ENCODE results near the gene FBXO42.
"Not testable (repeated sequence)": the region's sequence is repeated elsewhere in the genome, so short reads cannot be mapped to it uniquely, and the experiment has no call there.

FBXO42 gene

GRCh38 chr1:16371725-16372124, 19.4 kb upstream of the FBXO42 start:
- peak; percentile 80 for DNase-seq

GRCh38 chr1:16369821-16370220, 17.5 kb upstream of the FBXO42 start:
- no peak for DNase-seq

DNA sequence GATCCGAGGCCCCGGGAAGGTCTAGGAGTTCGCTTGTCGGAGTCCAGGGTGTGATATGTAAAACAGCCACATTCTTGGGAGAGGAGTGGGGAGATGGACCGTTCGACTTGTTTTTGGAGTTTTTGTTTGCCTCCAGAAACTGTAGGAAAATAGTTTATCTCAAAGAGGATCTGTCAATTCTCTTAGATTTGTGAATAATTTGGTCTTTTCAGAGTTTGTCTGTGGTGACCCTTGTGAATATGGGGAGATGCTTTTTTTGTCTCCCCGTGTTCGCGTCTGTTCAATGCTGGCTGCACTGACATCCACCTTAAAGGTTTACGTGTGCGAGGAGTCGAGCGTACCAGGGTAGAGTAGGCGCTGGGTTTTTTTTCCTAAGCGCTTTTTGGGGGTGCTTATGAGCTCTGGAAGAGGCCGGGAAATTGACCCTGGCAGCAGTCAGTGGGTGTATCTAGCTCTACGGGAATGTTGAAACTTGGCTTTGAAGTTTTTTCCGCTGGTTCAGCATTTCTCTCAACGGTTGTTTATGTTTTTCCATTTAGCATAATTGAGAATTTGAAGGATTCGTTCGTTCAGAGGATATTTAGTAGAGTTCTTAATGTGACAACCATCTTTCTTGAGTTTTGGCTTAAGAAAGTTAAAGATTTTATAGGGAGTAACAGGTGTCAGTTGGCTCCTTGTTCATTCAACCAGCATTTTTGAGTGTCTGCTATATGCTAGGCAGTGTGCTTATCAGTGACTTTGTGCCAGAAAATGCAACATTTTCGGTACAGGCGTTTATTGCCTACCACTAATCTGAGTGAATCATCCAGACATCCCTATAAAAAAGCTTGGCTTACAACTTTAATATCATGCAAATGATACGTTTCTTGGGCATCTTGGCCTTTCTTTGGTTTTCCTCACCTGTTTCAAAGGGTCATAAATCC, 15.9 kb upstream of the FBXO42 start:
- peak; percentile 34 for DNase-seq

GRCh38 chr1:16367258-16367967, 15.1 kb upstream of the FBXO42 start:
- peak; percentile 96 for DNase-seq

- DNase-seq, result peak; percentile 99
Observed at GRCh38 chr1:16366722-16367257, 14.5 kb upstream of the FBXO42 start, which contains the start of gene SZRD1. Gene SZRD1, plus strand, starts transcription at chr1:16367242. Its CDS starts 16 bp downstream, at chr1:16367258.

- peak; percentile 13 for DNase-seq
Observed at GRCh38 chr1:16365146-16365498, 12.8 kb upstream of the FBXO42 start.

DNA sequence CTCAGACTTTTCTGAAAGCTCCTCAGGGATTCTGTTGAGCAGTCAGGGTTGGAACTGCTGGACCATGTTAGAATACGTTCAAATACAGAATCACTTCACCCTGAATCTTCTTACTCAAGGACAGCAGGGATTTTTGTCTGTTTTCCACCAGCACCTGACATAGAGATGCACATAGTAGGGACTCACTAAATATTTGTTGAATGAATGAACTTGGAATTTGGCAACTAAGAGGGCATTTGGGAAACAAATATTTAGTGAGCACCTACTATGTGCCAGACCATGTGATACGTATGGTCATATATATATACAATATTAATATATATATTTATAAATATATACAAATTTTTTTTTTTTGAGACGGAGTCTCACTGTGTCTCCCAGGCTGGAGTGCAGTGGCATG, 4.6 kb upstream of the FBXO42 start:
- DNase-seq, result no peak

DNA sequence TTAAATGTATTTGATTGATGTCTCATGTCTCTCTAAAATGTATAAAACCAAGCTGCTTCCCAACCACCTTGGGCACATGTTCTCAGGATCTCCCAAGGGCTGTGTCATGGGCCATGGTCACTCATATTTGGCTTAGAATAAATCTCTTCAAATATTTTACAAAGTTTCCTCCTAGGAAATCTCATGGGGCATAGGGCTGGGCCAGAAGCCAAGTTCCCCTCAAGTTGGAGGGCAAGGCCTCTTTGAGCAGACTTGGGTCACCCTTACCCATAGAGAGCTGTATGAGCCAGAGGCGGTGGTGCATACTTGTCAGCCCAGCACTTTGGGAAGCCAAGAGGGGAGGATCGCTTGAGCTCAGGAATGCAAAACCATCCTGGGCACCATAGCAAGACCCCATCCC, 2.3 kb upstream of the FBXO42 start:
- DNase-seq, result no peak

- DNase-seq, result peak; percentile 16
Observed at GRCh38 chr1:16352842-16353535, 709 bp upstream of the FBXO42 start.

DNA sequence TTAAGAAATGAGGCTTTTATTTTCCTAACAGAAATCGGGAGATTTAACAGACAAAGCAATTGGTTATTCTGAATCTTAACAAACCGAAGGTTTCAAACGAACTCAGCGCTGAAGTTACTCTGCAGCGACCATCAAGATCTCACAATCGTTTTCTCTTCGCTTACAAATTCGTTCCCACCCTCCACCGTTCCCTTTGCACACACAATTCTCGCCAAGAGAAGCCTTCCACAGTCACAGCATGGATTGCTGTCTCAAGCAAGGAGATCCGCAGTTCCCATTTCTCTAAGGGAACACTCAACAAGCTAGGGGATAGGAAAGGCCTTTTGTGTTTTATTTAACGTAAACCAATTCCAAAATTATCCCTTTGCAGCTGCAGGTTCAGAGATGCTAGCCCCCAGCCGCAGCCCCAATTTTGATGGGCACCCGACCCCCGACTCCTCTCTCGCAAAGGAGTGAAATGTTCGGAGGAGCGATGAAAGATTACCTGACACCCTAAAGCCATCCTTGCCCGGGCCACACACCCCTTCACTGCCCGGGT, 755 bp downstream of the FBXO42 start:
- peak; percentile 40 for DNase-seq

DNA sequence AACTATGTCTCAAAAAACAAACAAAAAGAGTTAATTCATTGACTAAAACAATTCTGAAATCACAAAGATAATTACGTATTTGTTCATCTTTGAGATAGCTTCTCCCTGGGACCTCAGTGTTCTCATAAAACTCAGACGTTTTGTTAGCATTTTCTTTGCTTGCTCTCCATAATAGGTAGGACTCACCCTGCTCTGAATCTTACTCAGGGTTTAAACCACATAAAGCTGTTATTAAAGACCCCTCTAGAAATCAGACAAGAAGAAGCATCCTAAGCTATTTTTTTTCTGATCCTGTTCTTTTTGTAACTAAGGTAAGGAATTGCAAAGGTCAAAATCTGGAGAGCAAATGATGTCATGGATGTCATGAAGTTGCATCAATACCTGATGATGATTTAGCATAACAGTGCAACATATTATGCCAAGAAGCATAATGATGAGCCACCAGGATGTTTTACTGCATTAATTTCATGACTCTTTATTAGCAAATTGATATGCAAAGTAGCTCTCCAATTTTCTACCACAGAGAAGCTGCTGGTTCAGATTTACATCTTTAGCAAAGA, 2.4 kb downstream of the FBXO42 start:
- peak; percentile 44 for DNase-seq

- DNase-seq, result peak; percentile 88
Observed at GRCh38 chr1:16348414-16349182, 3.7 kb downstream of the FBXO42 start.

- DNase-seq, result not testable (repeated sequence)
Observed at GRCh38 chr1:16343276-16343675, 9.0 kb downstream of the FBXO42 start.

- peak; percentile 55 for DNase-seq
Observed at GRCh38 chr1:16342331-16343062, 9.8 kb downstream of the FBXO42 start.

DNA sequence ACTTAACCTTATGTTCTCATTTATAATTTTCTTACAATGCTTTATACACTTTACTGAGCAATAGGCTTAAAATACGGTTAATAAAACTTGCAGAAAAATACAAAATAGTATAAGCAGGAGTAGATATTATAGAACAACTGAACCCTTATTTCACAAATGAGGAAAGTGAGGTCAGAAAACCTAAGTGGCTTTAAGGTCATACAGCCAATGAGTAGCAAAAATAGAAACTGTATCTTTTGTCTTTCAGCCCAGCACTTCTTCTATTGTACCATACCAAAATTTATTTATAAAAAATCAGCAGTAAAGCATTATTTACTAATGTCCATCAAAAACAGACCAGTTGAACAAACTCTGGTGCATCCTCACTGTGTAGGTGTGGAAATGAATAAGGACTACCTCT, 11.6 kb downstream of the FBXO42 start:
- DNase-seq, result no peak

DNA sequence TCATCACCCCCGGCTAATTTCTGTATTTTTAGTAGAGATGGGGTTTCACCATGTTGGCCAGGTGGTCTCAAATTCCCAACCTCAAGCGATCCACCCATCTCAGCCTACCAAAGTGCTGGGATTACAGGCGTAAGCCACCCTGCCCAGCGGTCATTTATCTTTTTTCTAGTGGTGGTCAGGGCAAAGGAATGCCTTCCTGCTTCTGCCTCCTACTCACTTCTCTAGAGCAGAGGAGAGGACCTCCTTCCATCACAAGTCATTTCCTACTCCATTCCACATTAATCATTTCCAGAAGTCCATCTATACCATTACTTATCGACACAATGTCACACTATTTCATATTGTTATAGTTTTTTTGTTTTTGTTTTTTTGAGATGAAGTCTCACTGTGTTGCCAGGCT, 13.3 kb downstream of the FBXO42 start:
- no peak for DNase-seq

GRCh38 chr1:16334655-16335340, 17.5 kb downstream of the FBXO42 start:
- no peak for DNase-seq

DNA sequence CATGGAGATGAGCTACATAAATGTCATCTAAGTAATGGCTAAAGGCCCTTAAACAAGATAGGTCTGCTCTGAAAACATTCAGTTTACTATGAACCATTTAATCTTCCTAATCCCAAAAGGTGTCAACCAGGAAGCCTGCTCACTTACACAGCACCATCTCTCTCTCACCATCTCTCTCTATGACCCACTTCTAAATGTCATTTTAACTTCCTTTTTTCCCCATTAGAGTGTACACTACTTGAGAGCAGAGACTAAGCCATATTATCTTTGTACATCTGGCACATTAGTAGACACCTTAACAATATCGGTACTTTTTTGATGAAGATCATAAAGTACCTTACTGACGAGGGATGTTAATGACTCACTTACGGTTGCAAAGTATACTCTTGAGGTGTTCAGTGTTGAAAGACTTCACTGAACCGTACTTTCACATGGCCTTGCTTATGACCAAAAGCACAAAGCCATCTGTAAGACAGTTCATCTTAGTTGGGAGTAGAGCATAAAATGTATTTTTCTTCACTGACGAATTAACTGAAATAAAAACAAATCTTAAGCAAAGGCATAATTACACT, 25.4 kb downstream of the FBXO42 start:
- peak; percentile 11 for DNase-seq

GRCh38 chr1:16324456-16324890, 27.8 kb downstream of the FBXO42 start:
- no peak for DNase-seq

Measured in suppressor macrophage treated with lipopolysaccharide for 4 hours (primary cell).